Stimulated activated naive CD8-positive, alpha-beta T cell treated with anti-CD3 and anti-CD28 coated beads, Interleukin-15, Interleukin-2, amounts not matched to agents 100 ng/mL and 50 ng/mL, for 24 hours (primary cell): ENCODE results near the gene P2RY6.

Experiments
- H3K27ac Mint-ChIP-seq: one replicate; pipeline ENCODE4 v1.8.0; 2021; ENCODE audit warnings: mild to moderate bottlenecking, mixed read lengths
- H3K27me3 Mint-ChIP-seq: one replicate; pipeline ENCODE4 v1.8.0; 2021; ENCODE audit warnings: mixed read lengths
- H3K36me3 Mint-ChIP-seq: one replicate; pipeline ENCODE4 v1.8.0; 2021; ENCODE audit warnings: low read depth, mixed read lengths
- H3K4me1 Mint-ChIP-seq: one replicate; pipeline ENCODE4 v1.8.0; 2021; ENCODE audit warnings: low read depth, mixed read lengths
- H3K4me3 Mint-ChIP-seq: one replicate; pipeline ENCODE4 v1.8.0; 2021; ENCODE audit warnings: mild to moderate bottlenecking, mixed read lengths
- H3K9me3 Mint-ChIP-seq: one replicate; pipeline ENCODE4 v1.8.0; 2021; ENCODE audit warnings: mixed read lengths

P2RY6 gene

GRCh38 chr11:73307323-73308002 is 35.3 kb downstream of the P2RY6 start:
- H3K4me1 Mint-ChIP-seq, result peaks cover 7% of the 10 kb centered on the region
- peaks cover 30% of the 10 kb centered on the region for H3K27me3 Mint-ChIP-seq
- no peak overlapping the region for H3K27ac Mint-ChIP-seq
- H3K36me3 Mint-ChIP-seq, result no peaks in the 10 kb centered on the region
- H3K4me3 Mint-ChIP-seq, result peak overlapping the region; percentile 85
- no peaks in the 10 kb centered on the region for H3K9me3 Mint-ChIP-seq

- Mint-ChIP-seq H3K27ac (no peak within 1 kb of the TSS), H3K9me3 (no peaks in the 10 kb centered on the region)
Measured at GRCh38 chr11:73308003-73308960, 36.1 kb downstream of the P2RY6 start, which contains the start of gene ARHGEF17. ARHGEF17 (plus strand) TSS chr11:73308276; CDS start chr11:73308639, 363 bp downstream.

DNA sequence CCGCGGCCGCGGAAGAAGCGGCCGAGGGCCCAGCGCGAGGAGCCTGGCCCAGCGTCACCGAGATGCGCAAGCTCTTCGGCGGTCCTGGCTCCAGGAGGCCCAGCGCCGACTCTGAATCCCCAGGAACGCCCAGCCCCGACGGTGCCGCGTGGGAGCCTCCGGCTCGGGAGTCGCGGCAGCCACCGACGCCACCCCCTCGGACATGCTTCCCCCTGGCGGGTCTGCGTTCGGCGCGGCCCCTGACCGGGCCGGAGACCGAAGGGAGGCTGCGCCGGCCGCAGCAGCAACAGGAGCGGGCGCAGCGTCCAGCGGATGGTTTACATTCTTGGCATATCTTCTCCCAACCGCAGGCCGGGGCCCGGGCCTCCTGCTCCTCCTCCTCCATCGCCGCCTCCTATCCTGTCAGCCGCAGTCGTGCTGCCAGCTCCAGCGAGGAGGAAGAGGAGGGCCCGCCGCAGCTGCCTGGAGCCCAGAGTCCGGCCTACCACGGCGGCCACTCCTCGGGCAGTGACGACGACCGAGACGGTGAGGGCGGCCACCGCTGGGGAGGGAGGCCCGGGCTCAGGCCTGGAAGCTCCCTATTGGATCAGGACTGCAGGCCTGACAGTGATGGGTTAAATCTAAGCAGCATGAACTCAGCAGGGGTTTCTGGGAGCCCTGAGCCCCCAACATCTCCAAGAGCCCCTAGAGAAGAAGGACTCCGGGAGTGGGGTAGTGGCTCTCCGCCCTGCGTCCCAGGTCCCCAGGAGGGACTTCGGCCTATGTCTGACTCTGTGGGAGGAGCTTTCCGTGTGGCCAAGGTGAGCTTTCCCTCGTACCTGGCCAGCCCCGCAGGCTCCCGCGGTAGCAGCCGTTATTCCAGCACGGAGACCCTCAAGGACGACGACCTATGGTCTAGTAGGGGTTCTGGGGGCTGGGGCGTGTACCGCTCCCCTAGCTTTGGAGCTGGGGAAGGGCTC is 37.1 kb downstream of the P2RY6 start:
- Mint-ChIP-seq H3K4me1 (peaks cover 7% of the 10 kb centered on the region), H3K9me3 (no peaks in the 10 kb centered on the region), H3K27me3 (peaks cover 24% of the 10 kb centered on the region), H3K4me3 (no peak overlapping the region), H3K27ac (no peak overlapping the region), H3K36me3 (no peaks in the 10 kb centered on the region)

More at GRCh38 chr11:73308003-73308960, 36.1 kb downstream of the P2RY6 start, which contains the start of gene ARHGEF17:
- peaks cover 7% of the 10 kb centered on the region for H3K4me1 Mint-ChIP-seq
- H3K36me3 Mint-ChIP-seq, result no peaks in the 10 kb centered on the region
- H3K27me3 Mint-ChIP-seq, result peaks cover 27% of the 10 kb centered on the region
- peak within 1 kb of the TSS; percentile 85 for H3K4me3 Mint-ChIP-seq

- no peak overlapping the region for H3K4me3 Mint-ChIP-seq
- H3K27me3 Mint-ChIP-seq, result peaks cover 20% of the 10 kb centered on the region
- no peaks in the 10 kb centered on the region for H3K36me3 Mint-ChIP-seq
Measured at GRCh38 chr11:73310076-73310475, 37.9 kb downstream of the P2RY6 start.

GRCh38 chr11:73310661-73311393 is 38.7 kb downstream of the P2RY6 start:
- no peaks in the 10 kb centered on the region for H3K9me3 Mint-ChIP-seq
- H3K27ac Mint-ChIP-seq, result no peak overlapping the region
- peaks cover 14% of the 10 kb centered on the region for H3K27me3 Mint-ChIP-seq
- H3K4me1 Mint-ChIP-seq, result peaks cover 11% of the 10 kb centered on the region
- H3K4me3 Mint-ChIP-seq, result no peak overlapping the region
- H3K36me3 Mint-ChIP-seq, result no peaks in the 10 kb centered on the region

More at GRCh38 chr11:73310076-73310475, 37.9 kb downstream of the P2RY6 start:
- Mint-ChIP-seq H3K9me3 (no peaks in the 10 kb centered on the region), H3K27ac (no peak overlapping the region), H3K4me1 (peaks cover 11% of the 10 kb centered on the region)

DNA sequence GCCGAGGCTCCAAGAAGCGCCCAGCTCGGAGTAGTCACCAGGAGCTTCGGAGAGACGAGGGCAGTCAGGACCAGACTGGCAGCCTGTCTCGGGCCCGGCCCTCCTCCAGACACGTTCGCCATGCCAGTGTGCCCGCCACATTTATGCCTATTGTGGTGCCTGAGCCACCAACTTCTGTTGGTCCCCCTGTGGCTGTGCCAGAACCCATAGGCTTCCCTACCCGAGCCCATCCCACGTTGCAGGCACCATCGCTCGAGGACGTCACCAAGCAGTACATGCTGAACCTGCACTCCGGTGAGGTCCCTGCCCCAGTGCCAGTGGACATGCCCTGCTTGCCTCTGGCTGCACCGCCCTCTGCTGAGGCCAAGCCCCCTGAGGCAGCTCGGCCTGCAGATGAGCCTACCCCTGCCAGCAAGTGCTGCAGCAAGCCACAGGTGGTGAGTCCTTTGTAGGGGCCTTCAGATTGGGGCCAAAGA is 39.3 kb downstream of the P2RY6 start:
- Mint-ChIP-seq H3K4me1 (peaks cover 11% of the 10 kb centered on the region), H3K27me3 (peaks cover 18% of the 10 kb centered on the region), H3K9me3 (no peaks in the 10 kb centered on the region), H3K27ac (no peak overlapping the region), H3K36me3 (no peaks in the 10 kb centered on the region), H3K4me3 (no peak overlapping the region)

DNA sequence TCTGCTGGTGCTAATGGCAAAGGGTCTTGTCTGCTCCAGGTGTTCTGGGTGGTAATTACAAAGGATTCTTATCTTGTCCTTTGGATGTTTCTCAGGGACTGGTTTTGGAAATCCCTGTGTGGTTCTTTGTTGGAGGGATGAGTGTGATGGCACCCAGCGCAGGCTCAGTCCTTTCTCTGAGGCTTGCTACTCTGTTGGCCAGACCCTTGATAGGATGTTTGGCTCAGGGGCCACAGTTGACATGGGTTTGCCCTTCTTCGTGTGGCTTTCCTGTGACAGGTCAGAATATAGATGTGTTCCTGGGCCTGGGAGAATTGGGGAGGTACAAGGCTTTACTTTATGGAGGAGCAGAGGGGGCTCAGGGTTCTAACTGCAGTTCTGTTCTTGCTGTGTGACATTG is 39.9 kb downstream of the P2RY6 start:
- H3K4me1 Mint-ChIP-seq, result peaks cover 8% of the 10 kb centered on the region
- H3K4me3 Mint-ChIP-seq, result no peak overlapping the region
- H3K27ac Mint-ChIP-seq, result no peak overlapping the region
- H3K36me3 Mint-ChIP-seq, result no peaks in the 10 kb centered on the region
- no peaks in the 10 kb centered on the region for H3K9me3 Mint-ChIP-seq
- H3K27me3 Mint-ChIP-seq, result peaks cover 14% of the 10 kb centered on the region

- H3K4me3 Mint-ChIP-seq, result no peak overlapping the region
- H3K36me3 Mint-ChIP-seq, result no peaks in the 10 kb centered on the region
- peaks cover 10% of the 10 kb centered on the region for H3K27me3 Mint-ChIP-seq
- no peaks in the 10 kb centered on the region for H3K9me3 Mint-ChIP-seq
- no peak overlapping the region for H3K27ac Mint-ChIP-seq
- H3K4me1 Mint-ChIP-seq, result peaks cover 4% of the 10 kb centered on the region
Measured at GRCh38 chr11:73312851-73313327, 40.8 kb downstream of the P2RY6 start.

DNA sequence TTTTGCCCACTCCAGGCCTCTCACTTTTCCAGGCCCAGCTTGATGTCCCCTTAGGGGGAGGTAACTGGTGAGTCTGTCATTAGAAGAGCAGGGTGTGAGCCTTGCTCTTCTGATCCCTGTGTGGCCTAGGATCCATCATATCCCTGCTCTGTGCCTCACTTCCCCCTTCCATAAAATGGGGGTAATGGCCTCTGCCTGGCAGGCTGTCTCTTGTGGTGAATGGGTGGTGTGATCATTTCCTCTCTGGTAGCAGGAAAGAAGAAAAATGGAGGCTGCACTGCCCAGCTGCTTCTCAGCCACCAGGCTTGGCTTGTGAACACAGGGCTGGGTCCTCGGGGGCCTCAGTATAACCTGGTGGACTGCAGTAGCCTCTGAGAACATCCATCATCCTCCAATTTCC is 41.5 kb downstream of the P2RY6 start:
- no peaks in the 10 kb centered on the region for H3K36me3 Mint-ChIP-seq
- H3K9me3 Mint-ChIP-seq, result no peaks in the 10 kb centered on the region
- peaks cover 10% of the 10 kb centered on the region for H3K27me3 Mint-ChIP-seq
- H3K4me1 Mint-ChIP-seq, result peaks cover 4% of the 10 kb centered on the region
- no peak overlapping the region for H3K27ac Mint-ChIP-seq
- H3K4me3 Mint-ChIP-seq, result no peak overlapping the region

GRCh38 chr11:73314117-73314961 is 42.2 kb downstream of the P2RY6 start:
- Mint-ChIP-seq H3K36me3 (no peaks in the 10 kb centered on the region), H3K4me3 (no peak overlapping the region), H3K9me3 (no peaks in the 10 kb centered on the region), H3K27me3 (peaks cover 10% of the 10 kb centered on the region), H3K4me1 (peaks cover 4% of the 10 kb centered on the region), H3K27ac (no peak overlapping the region)

- H3K27me3 Mint-ChIP-seq, result peaks cover 6% of the 10 kb centered on the region
- H3K27ac Mint-ChIP-seq, result no peak overlapping the region
- no peaks in the 10 kb centered on the region for H3K9me3 Mint-ChIP-seq
- no peak overlapping the region for H3K4me3 Mint-ChIP-seq
- peaks cover 4% of the 10 kb centered on the region for H3K4me1 Mint-ChIP-seq
- no peaks in the 10 kb centered on the region for H3K36me3 Mint-ChIP-seq
Measured at GRCh38 chr11:73315293-73316020, 43.3 kb downstream of the P2RY6 start.

DNA sequence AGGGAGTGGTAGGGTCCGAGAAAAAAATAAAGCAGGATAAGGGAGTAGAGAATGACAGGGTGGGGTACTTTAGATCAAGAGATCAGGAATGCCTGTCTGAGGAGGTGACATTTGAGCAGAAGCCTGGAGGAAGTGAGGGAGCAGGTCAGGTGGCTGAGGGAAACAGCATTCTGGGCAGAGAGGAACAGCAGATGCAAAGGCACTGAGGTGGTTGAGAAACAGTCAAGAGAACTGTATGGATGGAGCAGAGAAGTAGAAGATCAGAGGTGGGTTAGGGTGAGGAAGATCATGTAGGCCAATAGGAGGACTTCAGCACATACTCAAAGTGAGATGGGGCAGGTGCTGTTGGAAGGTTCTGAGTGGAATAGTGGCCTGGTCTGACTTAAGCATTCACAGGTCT is 44.3 kb downstream of the P2RY6 start:
- no peak overlapping the region for H3K27ac Mint-ChIP-seq

More for the DNA sequence above, 44.3 kb downstream of the P2RY6 start:
- H3K9me3 Mint-ChIP-seq, result no peaks in the 10 kb centered on the region
- no peaks in the 10 kb centered on the region for H3K36me3 Mint-ChIP-seq
- H3K27me3 Mint-ChIP-seq, result peaks cover 6% of the 10 kb centered on the region
- H3K4me3 Mint-ChIP-seq, result no peak overlapping the region
- H3K4me1 Mint-ChIP-seq, result peaks cover 4% of the 10 kb centered on the region
